Neural cell (in vitro differentiated cells): Measurements from ENCODE around the gene TSSC4.

Source experiments
- POLR2AphosphoS5 ChIP-seq: IDR thresholded peaks from 2 replicates; pipeline ENCODE4 v1.6.1; 2012
- TF ChIP-seq, protein P1 (sequence below): fragments of 450-650 bp; IDR thresholded peaks from 2 replicates; pipeline ENCODE4 v1.5.1; 2014; ENCODE audit warnings: antibody characterized with exemption, mild to moderate bottlenecking, moderate library complexity; ENCODE audit not compliant: poor library complexity, severe bottlenecking

DNA sequence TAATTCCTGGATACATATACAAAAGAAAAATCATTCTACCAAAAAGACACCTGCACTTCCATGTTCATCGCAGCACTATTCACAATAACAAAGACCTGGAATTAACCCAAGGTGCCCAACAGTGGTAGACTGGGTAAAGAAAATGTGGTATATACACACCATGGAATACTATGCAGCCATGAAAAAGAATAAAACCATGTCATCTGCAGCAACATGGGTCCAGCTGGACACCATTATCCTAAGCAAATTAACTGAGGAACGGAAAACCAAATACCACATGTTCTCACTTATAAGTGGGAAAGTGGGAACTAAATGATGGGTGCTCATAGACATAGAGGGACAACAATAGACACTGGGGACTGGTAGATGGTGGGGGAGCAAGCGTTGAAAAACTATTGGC is 39.3 kb downstream of the TSSC4 start:
- TF ChIP-seq, protein P1, sequence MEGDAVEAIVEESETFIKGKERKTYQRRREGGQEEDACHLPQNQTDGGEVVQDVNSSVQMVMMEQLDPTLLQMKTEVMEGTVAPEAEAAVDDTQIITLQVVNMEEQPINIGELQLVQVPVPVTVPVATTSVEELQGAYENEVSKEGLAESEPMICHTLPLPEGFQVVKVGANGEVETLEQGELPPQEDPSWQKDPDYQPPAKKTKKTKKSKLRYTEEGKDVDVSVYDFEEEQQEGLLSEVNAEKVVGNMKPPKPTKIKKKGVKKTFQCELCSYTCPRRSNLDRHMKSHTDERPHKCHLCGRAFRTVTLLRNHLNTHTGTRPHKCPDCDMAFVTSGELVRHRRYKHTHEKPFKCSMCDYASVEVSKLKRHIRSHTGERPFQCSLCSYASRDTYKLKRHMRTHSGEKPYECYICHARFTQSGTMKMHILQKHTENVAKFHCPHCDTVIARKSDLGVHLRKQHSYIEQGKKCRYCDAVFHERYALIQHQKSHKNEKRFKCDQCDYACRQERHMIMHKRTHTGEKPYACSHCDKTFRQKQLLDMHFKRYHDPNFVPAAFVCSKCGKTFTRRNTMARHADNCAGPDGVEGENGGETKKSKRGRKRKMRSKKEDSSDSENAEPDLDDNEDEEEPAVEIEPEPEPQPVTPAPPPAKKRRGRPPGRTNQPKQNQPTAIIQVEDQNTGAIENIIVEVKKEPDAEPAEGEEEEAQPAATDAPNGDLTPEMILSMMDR, result no peak
- TF ChIP-seq POLR2AphosphoS5, result no peak
